Trophoblast cell (in vitro differentiated cells and primary cell): ENCODE data around the gene NUDT3.

ENCODE experiments used
- DNase-seq, 2 donors: peaks; one replicate each; pipeline ENCODE4 v3.0.0-alpha.2; 2016
- H2AFZ ChIP-seq: 2 replicates; pipeline ENCODE4 v1.6.1; 2013; ENCODE audit warnings: low read length, moderate library complexity, mild to moderate bottlenecking; ENCODE audit not compliant: insufficient read depth, poor library complexity
- H2AK5ac ChIP-seq: 2 replicates; pipeline ENCODE4 v1.6.1; 2013; ENCODE audit warnings: mild to moderate bottlenecking, low read length
- H2BK120ac ChIP-seq: 2 replicates; pipeline ENCODE4 v1.6.1; 2013; ENCODE audit warnings: low read length, mild to moderate bottlenecking, moderate library complexity; ENCODE audit not compliant: insufficient read depth, poor library complexity
- H2BK12ac ChIP-seq: 2 replicates; pipeline ENCODE4 v1.6.1; 2013; ENCODE audit warnings: mild to moderate bottlenecking, low read length, moderate library complexity
- H2BK5ac ChIP-seq: 2 replicates; pipeline ENCODE4 v1.6.1; 2013; ENCODE audit warnings: low read length, low read depth, moderate library complexity, mild to moderate bottlenecking; ENCODE audit not compliant: poor library complexity
- H3K14ac ChIP-seq: 2 replicates; pipeline ENCODE4 v1.6.1; 2013; ENCODE audit warnings: mild to moderate bottlenecking, low read length
- H3K18ac ChIP-seq: 2 replicates; pipeline ENCODE4 v1.6.1; 2013; ENCODE audit warnings: mild to moderate bottlenecking, low read length
- H3K23ac ChIP-seq: 2 replicates; pipeline ENCODE4 v1.6.1; 2013; ENCODE audit warnings: low read length
- H3K27ac ChIP-seq: 2 replicates; pipeline ENCODE4 v1.5.1; 2013; ENCODE audit warnings: low read depth, mild to moderate bottlenecking, inconsistent platforms, low read length, moderate library complexity
- H3K27me3 ChIP-seq: 2 replicates; pipeline ENCODE4 v1.6.1; 2013; ENCODE audit warnings: inconsistent platforms, mild to moderate bottlenecking, low read length, moderate library complexity; ENCODE audit not compliant: insufficient read depth
- H3K36me3 ChIP-seq, 2 experiments: 1 replicate in 1 of 2; 2 replicates in 1 of 2; pipeline ENCODE4 v1.6.1; 2013; ENCODE audit warnings: low read length in 2 of 2, mild to moderate bottlenecking in 2 of 2, moderate library complexity in 1 of 2; ENCODE audit not compliant: insufficient read depth in 2 of 2, control insufficient read depth in 1 of 2
- H3K4ac ChIP-seq: 2 replicates; pipeline ENCODE4 v1.6.1; 2013; ENCODE audit warnings: low read depth, mild to moderate bottlenecking, low read length, moderate library complexity
- H3K4me1 ChIP-seq, 2 experiments: 1 replicate in 1 of 2; 2 replicates in 1 of 2; pipeline ENCODE4 v1.6.1; 2013; ENCODE audit warnings: low read length in 2 of 2, mild to moderate bottlenecking in 2 of 2, moderate library complexity in 1 of 2; ENCODE audit not compliant: insufficient read depth in 2 of 2, control insufficient read depth in 1 of 2
- H3K4me2 ChIP-seq: 2 replicates; pipeline ENCODE4 v1.6.1; 2013; ENCODE audit warnings: inconsistent platforms, mild to moderate bottlenecking, low read length, moderate library complexity
- H3K4me3 ChIP-seq: 2 replicates; pipeline ENCODE4 v1.5.1; 2013; ENCODE audit warnings: mild to moderate bottlenecking, low read depth, low read length, inconsistent platforms
- H3K79me1 ChIP-seq: one replicate; pipeline ENCODE4 v1.6.1; 2013; ENCODE audit warnings: low read length
- H3K79me2 ChIP-seq: 2 replicates; pipeline ENCODE4 v1.6.1; 2013; ENCODE audit warnings: low read length, mild to moderate bottlenecking; ENCODE audit not compliant: control insufficient read depth, insufficient read depth, poor library complexity
- H3K9ac ChIP-seq: 2 replicates; pipeline ENCODE4 v1.6.1; 2013; ENCODE audit warnings: mild to moderate bottlenecking, low read length
- H3K9me3 ChIP-seq: 2 replicates; pipeline ENCODE4 v1.6.1; 2013; ENCODE audit warnings: low read depth, mild to moderate bottlenecking, control low read depth, inconsistent platforms, low read length; ENCODE audit not compliant: insufficient read depth
- H4K12ac ChIP-seq: 2 replicates; pipeline ENCODE4 v1.6.1; 2013; ENCODE audit warnings: low read depth, mild to moderate bottlenecking, low read length, moderate library complexity
- H4K8ac ChIP-seq: 2 replicates; pipeline ENCODE4 v1.6.1; 2013; ENCODE audit warnings: low read depth, mild to moderate bottlenecking, low read length, moderate library complexity
- H4K91ac ChIP-seq: one replicate; pipeline ENCODE4 v1.6.1; 2013; ENCODE audit warnings: low read depth, mild to moderate bottlenecking, low read length, moderate library complexity
- WGBS: extraction: QIAGEN DNeasy Blood & Tissue Kit; methylation state at CpG from one replicate; pipeline ENCODE4 v1.1.7; 2013; ENCODE audit warnings: missing lambda C conversion rate; ENCODE audit not compliant: insufficient read length, insufficient coverage; ENCODE audit errors: extremely low coverage; 5-methylcytosine and 5-hydroxymethylcytosine counted together

Gene NUDT3

GRCh38 chr6:34362909-34363680, 29.4 kb downstream of the NUDT3 start:
- Histone ChIP-seq H3K36me3 (no peaks in the 10 kb centered on the region), H3K27me3 (no peaks in the 10 kb centered on the region), H3K9ac (no peak overlapping the region), H3K23ac (no peak overlapping the region), H3K4me2 (no peak overlapping the region), H3K4ac (no peak overlapping the region), H3K79me2 (no peaks in the 10 kb centered on the region), H2BK120ac (no peak overlapping the region), H3K4me1 (peaks cover 0 to 2% of the 10 kb centered on the region in 2 experiments), H3K27ac (no peak overlapping the region), H2AK5ac (no peak overlapping the region), H3K18ac (no peak overlapping the region), H2BK12ac (no peak overlapping the region), H3K14ac (no peak overlapping the region), H3K79me1 (no peaks in the 10 kb centered on the region), H4K12ac (no peak overlapping the region), H2BK5ac (no peak overlapping the region), H2AFZ (no peak overlapping the region), H4K91ac (no peak overlapping the region), H4K8ac (no peak overlapping the region), H3K9me3 (no peaks in the 10 kb centered on the region), H3K4me3 (no peak overlapping the region)
- WGBS = no CpG with 5 or more reads among the region's 7 CpGs
- no peak for DNase-seq

- Histone ChIP-seq H2BK12ac (no peak overlapping the region), H2BK5ac (no peak overlapping the region), H3K4me2 (no peak overlapping the region), H3K79me1 (no peaks in the 10 kb centered on the region), H3K27me3 (no peaks in the 10 kb centered on the region), H3K27ac (no peak overlapping the region), H3K9me3 (no peaks in the 10 kb centered on the region), H3K36me3 (no peaks in the 10 kb centered on the region), H3K18ac (no peak overlapping the region), H3K4me3 (no peak overlapping the region), H2AFZ (no peak overlapping the region), H2BK120ac (no peak overlapping the region), H3K14ac (no peak overlapping the region), H3K9ac (no peak overlapping the region), H3K23ac (no peak overlapping the region), H3K4ac (no peak overlapping the region), H3K79me2 (no peaks in the 10 kb centered on the region), H4K8ac (no peak overlapping the region), H3K4me1 (peaks cover 0 to 2% of the 10 kb centered on the region in 2 experiments), H4K12ac (no peak overlapping the region), H4K91ac (no peak overlapping the region), H2AK5ac (no peak overlapping the region)
- whole genome bisulfite sequencing = no CpG with 5 or more reads among the region's 1 CpG
- DNase-seq = no peak
These were observed 30.3 kb downstream of the NUDT3 start for GRCh38 chr6:34362176-34362575.

GRCh38 chr6:34360556-34360955, 31.9 kb downstream of the NUDT3 start:
- WGBS = no CpG with 5 or more reads among the region's 2 CpGs
- Histone ChIP-seq H4K8ac (no peak overlapping the region), H3K4me1 (peaks cover 0 to 2% of the 10 kb centered on the region in 2 experiments), H2BK5ac (no peak overlapping the region), H3K4me2 (no peak overlapping the region), H3K9me3 (no peaks in the 10 kb centered on the region), H3K4ac (no peak overlapping the region), H3K4me3 (no peak overlapping the region), H3K27ac (no peak overlapping the region), H3K23ac (no peak overlapping the region), H3K36me3 (no peaks in the 10 kb centered on the region), H3K9ac (no peak overlapping the region), H3K27me3 (no peaks in the 10 kb centered on the region), H3K14ac (no peak overlapping the region), H2BK120ac (no peak overlapping the region), H3K79me1 (no peaks in the 10 kb centered on the region), H2BK12ac (no peak overlapping the region), H4K91ac (no peak overlapping the region), H3K18ac (no peak overlapping the region), H3K79me2 (no peaks in the 10 kb centered on the region), H4K12ac (no peak overlapping the region), H2AK5ac (no peak overlapping the region), H2AFZ (no peak overlapping the region)
- peak in 1 of 2 donors; percentile 53 for DNase-seq

- no peaks in the 10 kb centered on the region for H3K36me3 ChIP-seq
- no peak overlapping the region for H3K14ac ChIP-seq
- peak overlapping the region; percentile 33 for H2BK120ac ChIP-seq
- no peaks in the 10 kb centered on the region for H3K9me3 ChIP-seq
- H4K91ac ChIP-seq = no peak overlapping the region
- no peaks in the 10 kb centered on the region for H3K27me3 ChIP-seq
- no peak overlapping the region for H3K9ac ChIP-seq
- H3K4ac ChIP-seq = no peak overlapping the region
- H4K12ac ChIP-seq = no peak overlapping the region
- H2BK5ac ChIP-seq = no peak overlapping the region
- no peak overlapping the region for H3K4me3 ChIP-seq
- H2BK12ac ChIP-seq = no peak overlapping the region
- H3K4me1 ChIP-seq = peaks cover 0 to 2% of the 10 kb centered on the region in 2 experiments
- no peak overlapping the region for H3K23ac ChIP-seq
- H3K79me1 ChIP-seq = no peaks in the 10 kb centered on the region
- peak in 1 of 2 donors; percentile 43 for DNase-seq
- no peak overlapping the region for H2AK5ac ChIP-seq
- H3K18ac ChIP-seq = no peak overlapping the region
- no peak overlapping the region for H4K8ac ChIP-seq
- no peak overlapping the region for H2AFZ ChIP-seq
- H3K27ac ChIP-seq = no peak overlapping the region
- H3K4me2 ChIP-seq = no peak overlapping the region
- no CpG with 5 or more reads among the region's 2 CpGs for WGBS
- no peaks in the 10 kb centered on the region for H3K79me2 ChIP-seq
These were observed 32.9 kb downstream of the NUDT3 start for GRCh38 chr6:34359418-34360158.
